ENCODE results near the gene MT1HL1. TPM values are rescaled to one million over a fixed set of nuclear protein-coding genes. Genes with fewer than 3 reads are reported as not detected.

The MT1HL1 gene
- total RNA-seq, 1 experiment from 2014 or later, result not detected

DNA sequence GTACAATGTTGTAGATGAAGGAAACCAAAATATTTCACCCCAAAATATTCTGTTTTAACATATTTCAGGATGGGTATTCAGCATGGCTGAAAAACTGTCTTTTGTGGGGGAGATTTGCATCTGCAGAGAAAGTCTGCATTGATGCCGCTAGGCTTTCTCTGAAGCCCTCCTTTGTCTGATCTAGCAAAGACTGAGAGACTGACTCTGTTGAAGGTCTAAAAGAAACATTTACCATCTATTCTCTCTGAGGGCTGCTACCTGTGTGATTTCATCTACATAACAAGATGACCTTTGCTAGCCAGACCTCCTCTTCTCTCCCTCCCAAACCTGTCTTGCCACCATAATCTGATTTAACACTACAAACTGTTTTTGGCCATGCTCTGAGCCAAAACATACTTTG is 12.4 kb upstream of the MT1HL1 start:
- H4K20me1 ChIP-seq (ENCODE audit: insufficient read depth), result no peaks in the 10 kb centered on the region
- ChIA-PET POLR2A (no interaction called here), CTCF (no interaction called here), RAD21 (ENCODE audit: low non-redundant PET in 1 of 2, low total read pairs in 2 of 2, uncharacterized antibody in 2 of 2, unreplicated experiment in 2 of 2) (no interaction called here)
- H3K27me3 ChIP-seq (ENCODE audit: insufficient read depth, low read length), result peaks cover 2% of the 10 kb centered on the region; the same call in 1 of the 2 replicates
- H3K9me3 ChIP-seq (ENCODE audit: control insufficient read depth in 1 of 2, insufficient read depth in 1 of 2, low read depth in 1 of 2, low read length in 2 of 2), result no peaks in the 10 kb centered on the region
- H3K9ac ChIP-seq (ENCODE audit: low read length), result no peak overlapping the region
- ATAC-seq, result no peak
- no TSS peak for BruUV-seq (replicated peaks)
- H3K4me2 ChIP-seq (ENCODE audit: low read length), result no peak overlapping the region
- H3K4me3 ChIP-seq (replicated peaks in 1 of 2; ENCODE audit: low read depth in 1 of 2, low read length in 2 of 2), result no peak overlapping the region
- no peak for DNase-seq (ENCODE audit: low read depth, low spot score)
- H3K27ac ChIP-seq (ENCODE audit: low read depth, low read length), result no peak overlapping the region
- no peaks in the 10 kb centered on the region for H3K36me3 ChIP-seq (ENCODE audit: control insufficient read depth in 1 of 2, insufficient read depth in 2 of 2, low read length in 2 of 2)
- no peaks in the 10 kb centered on the region for H3K9me2 ChIP-seq (ENCODE audit: insufficient read depth)
- intact Hi-C loops (cut with micrococcal nuclease), result no loop called here
- TF ChIP-seq CEBPB (IDR thresholded peaks at IDR 0.05; ENCODE audit: low read depth), result no peak
- TF ChIP-seq YY1 (IDR thresholded peaks at IDR 0.05; ENCODE audit: extremely low read depth, insufficient replicate concordance, low read depth, low read length), result no peak
- no peak for TF ChIP-seq SRF (IDR thresholded peaks at IDR 0.05; ENCODE audit: low read depth)
- no peak for TF ChIP-seq SP1 (IDR thresholded peaks at IDR 0.05; ENCODE audit: low read depth)
- TF ChIP-seq POLR2AphosphoS5 (IDR thresholded peaks at IDR 0.05; ENCODE audit: low read depth, low read length), result no peak
- TF ChIP-seq RAD21 (IDR thresholded peaks at IDR 0.05; ENCODE audit: low read depth), result no peak
- no peak for TF ChIP-seq CBX3 (IDR thresholded peaks at IDR 0.05; ENCODE audit: low read depth)
- TF ChIP-seq ZFX (IDR thresholded peaks at IDR 0.05), result no peak
- TF ChIP-seq ELF1 (IDR thresholded peaks at IDR 0.05; ENCODE audit: borderline replicate concordance, low read depth), result no peak
- TF ChIP-seq EGR1 (IDR thresholded peaks at IDR 0.05; ENCODE audit: low read depth), result no peak
- no peak for TF ChIP-seq EZH2phosphoT487 (IDR thresholded peaks at IDR 0.05; ENCODE audit: borderline replicate concordance)
- no peak for TF ChIP-seq EZH2 (IDR thresholded peaks at IDR 0.05)
- no peaks in the 10 kb centered on the region for H3K79me2 ChIP-seq (ENCODE audit: insufficient read depth, low read length)
- no peak overlapping the region for H2AFZ ChIP-seq (ENCODE audit: low read depth, low read length, poor library complexity, severe bottlenecking)
- no peaks in the 10 kb centered on the region for H3K4me1 ChIP-seq (ENCODE audit: control insufficient read depth in 1 of 2, insufficient read depth in 2 of 2, low read length in 2 of 2)

- no peak overlapping the region for H3K27ac ChIP-seq (ENCODE audit: low read depth, low read length)
- H3K9me2 ChIP-seq (ENCODE audit: insufficient read depth), result no peaks in the 10 kb centered on the region
- no peaks in the 10 kb centered on the region for H4K20me1 ChIP-seq (ENCODE audit: insufficient read depth)
- DNase-seq (ENCODE audit: low read depth, low spot score) (no peak), ATAC-seq (no peak)
- no peak for TF ChIP-seq MAX (IDR thresholded peaks at IDR 0.05)
- no peak for TF ChIP-seq YY1 (IDR thresholded peaks at IDR 0.05; ENCODE audit: extremely low read depth, insufficient replicate concordance, low read depth, low read length)
- TF ChIP-seq FOSL1 (IDR thresholded peaks at IDR 0.05; ENCODE audit: low read depth), result no peak
- no peak for TF ChIP-seq ZFX (IDR thresholded peaks at IDR 0.05)
- TF ChIP-seq POLR2A (IDR thresholded peaks at IDR 0.05; ENCODE audit: borderline replicate concordance, extremely low read depth, insufficient read depth, insufficient read length), result no peak
- TF ChIP-seq EZH2 (IDR thresholded peaks at IDR 0.05), result no peak
- no peak for TF ChIP-seq ATF3 (IDR thresholded peaks at IDR 0.05)
- TF ChIP-seq POLR2AphosphoS5 (IDR thresholded peaks at IDR 0.05; ENCODE audit: low read depth, low read length), result no peak
- TF ChIP-seq RAD21 (IDR thresholded peaks at IDR 0.05; ENCODE audit: low read depth), result no peak
- TF ChIP-seq CEBPB (IDR thresholded peaks at IDR 0.05; ENCODE audit: low read depth), result no peak
- no peak for TF ChIP-seq JUND (IDR thresholded peaks at IDR 0.05)
- H3K36me3 ChIP-seq (ENCODE audit: control insufficient read depth in 1 of 2, insufficient read depth in 2 of 2, low read length in 2 of 2), result no peaks in the 10 kb centered on the region
- no peaks in the 10 kb centered on the region for H3K79me2 ChIP-seq (ENCODE audit: insufficient read depth, low read length)
- H3K9me3 ChIP-seq (ENCODE audit: control insufficient read depth in 1 of 2, insufficient read depth in 1 of 2, low read depth in 1 of 2, low read length in 2 of 2), result no peaks in the 10 kb centered on the region
- H3K4me2 ChIP-seq (ENCODE audit: low read length), result no peak overlapping the region
- POLR2A ChIA-PET, result no interaction called here
- intact Hi-C loops (cut with micrococcal nuclease), result no loop called here
- H3K9ac ChIP-seq (ENCODE audit: low read length), result no peak overlapping the region
- no peak overlapping the region for H3K4me3 ChIP-seq (replicated peaks in 1 of 2; ENCODE audit: low read depth in 1 of 2, low read length in 2 of 2)
- BruUV-seq (replicated peaks), result no TSS peak
- no peak overlapping the region for H2AFZ ChIP-seq (ENCODE audit: low read depth, low read length, poor library complexity, severe bottlenecking)
- CTCF ChIA-PET, result no interaction called here
- H3K27me3 ChIP-seq (ENCODE audit: insufficient read depth, low read length), result peaks cover 7% of the 10 kb centered on the region; the same call in 1 of the 2 replicates
- RAD21 ChIA-PET (ENCODE audit: low non-redundant PET in 1 of 2, low total read pairs in 2 of 2, uncharacterized antibody in 2 of 2, unreplicated experiment in 2 of 2), result no interaction called here
- H3K4me1 ChIP-seq (ENCODE audit: control insufficient read depth in 1 of 2, insufficient read depth in 2 of 2, low read length in 2 of 2), result no peaks in the 10 kb centered on the region
Measured at GRCh38 chr1:237013608-237014007, 9.4 kb upstream of the MT1HL1 start.
